Stimulated activated CD4-positive, alpha-beta T cell treated with anti-CD3 and anti-CD28 coated beads, Interleukin-12 subunit alpha, Interleukin-12 subunit beta, amount 100 ng/mL, for 4 hours (primary cell): ENCODE results near the gene PCED1B.
"Not testable (repeated sequence)": the region's sequence is repeated elsewhere in the genome, so short reads cannot be mapped to it uniquely, and the experiment has no call there.

ENCODE experiments used
- DNase-seq: peaks from one replicate; pipeline ENCODE4 v3.0.0-alpha.2; 2020

PCED1B gene

DNA sequence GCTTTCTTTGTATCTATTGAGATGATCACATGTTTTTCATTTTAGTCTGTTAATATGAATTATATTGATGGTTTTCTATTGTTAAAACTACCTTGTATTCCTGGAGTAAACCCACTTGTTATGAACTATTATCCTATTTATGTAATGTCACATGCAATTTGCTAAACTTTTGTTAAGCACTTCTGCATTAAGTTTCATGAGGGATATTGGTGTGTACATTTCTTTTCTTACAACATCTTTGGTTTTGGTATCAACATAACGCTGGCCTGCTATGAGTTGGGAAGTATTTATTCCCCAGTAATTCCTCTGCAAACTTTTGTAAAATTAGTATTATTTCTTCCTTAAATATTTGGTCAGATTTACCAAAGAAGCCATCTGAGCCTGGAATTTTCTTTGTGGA, 46.8 kb downstream of the PCED1B start:
- DNase-seq = no peak

DNA sequence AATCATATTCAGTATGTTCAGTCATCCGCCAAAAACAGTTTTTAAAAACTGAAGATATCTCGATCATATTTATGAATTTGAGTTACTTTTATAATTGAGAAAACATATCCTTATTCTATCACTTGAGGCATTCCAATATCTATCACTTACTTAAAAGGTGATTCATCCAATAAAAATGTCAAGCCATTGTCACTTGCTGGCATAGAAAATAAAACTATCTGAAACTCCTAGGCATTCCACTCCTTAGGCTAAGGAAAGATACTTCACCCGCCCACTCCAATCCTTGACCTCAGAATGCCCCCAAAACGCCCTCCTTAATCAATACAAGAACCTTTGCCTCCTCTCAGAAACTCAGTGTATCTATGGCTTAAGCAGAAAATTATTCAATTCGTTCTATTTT, 51.6 kb downstream of the PCED1B start:
- no peak for DNase-seq

DNA sequence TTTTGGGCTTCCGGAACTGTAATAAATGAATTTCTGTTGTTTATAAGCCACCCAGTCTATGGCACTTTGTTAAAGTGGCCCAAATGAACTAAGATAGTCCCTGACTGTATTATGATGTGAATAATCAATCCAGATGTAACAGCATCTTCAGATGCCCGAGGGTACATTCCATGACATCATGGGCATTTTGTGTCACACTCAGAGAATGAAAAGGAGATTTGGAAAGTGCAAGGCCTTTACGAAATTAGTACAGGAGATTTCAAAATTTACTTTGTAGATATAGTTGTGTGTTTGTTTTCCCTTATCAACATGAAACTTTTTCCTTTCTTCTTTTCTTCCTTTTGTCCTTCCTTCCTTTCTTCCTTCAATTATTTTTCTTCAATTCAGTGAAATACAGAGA, 54.6 kb downstream of the PCED1B start:
- DNase-seq = no peak

- no peak for DNase-seq
Measured at GRCh38 chr12:47135578-47135977, 56.2 kb downstream of the PCED1B start.

- no peak for DNase-seq
Measured at GRCh38 chr12:47139000-47139681, 59.7 kb downstream of the PCED1B start.

DNA sequence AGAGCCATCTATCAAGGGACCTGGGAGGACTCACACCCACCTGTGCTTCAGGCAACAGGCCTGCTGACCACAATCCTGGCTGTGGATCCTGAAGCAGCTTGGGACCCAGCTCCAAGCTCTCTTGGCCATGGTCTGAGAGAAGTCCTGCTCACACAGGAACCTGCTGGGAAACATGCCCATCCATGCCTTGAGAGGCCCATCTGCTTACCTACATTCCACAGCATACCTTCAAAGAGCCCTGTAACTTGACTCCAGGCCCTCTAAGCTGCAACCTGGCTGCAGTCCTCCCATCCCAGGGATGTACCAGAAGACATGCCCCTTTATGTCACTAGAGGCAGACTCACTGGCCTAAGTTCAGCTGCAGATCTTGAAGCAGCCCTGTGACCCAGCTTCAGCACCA, 62.0 kb downstream of the PCED1B start:
- DNase-seq = no peak

DNA sequence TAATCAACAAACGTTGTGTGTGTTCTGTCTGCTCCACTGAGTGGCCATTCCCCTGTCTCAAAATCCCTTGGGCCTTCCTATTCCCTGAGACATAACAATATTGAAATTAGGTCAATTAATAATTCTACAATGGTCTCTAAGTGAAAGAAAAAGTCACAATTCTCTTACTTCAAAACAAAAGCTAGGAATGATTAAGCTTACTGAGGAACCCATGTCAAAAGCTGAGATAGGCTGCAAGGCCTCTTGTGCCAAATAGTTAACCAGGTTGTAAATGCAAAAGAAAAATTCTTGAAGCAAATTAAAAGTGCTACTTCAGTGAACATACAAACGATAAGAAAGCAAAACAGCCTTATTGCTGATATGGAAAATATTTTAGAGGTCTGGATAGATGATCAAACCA, 65.3 kb downstream of the PCED1B start:
- no peak for DNase-seq

GRCh38 chr12:47145188-47145587, 65.8 kb downstream of the PCED1B start:
- no peak for DNase-seq

DNA sequence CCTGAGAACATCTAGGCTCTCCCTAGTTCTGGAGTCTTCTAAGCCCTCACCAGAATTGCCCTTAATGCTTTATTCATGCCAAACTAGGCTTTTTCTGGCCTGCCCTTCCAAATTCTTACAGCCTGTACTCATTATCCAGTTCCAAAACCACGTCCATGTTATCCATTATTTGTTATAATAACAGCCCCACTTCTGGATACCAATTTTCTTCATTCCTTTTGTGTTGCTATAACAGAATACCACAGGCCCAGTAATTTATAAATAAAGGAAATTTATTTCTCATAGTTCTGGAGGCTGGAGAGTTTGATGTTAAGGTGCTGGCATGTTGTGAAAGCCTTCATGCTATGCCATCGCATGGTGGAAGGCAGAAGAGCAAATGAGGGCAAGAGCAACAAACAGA, 68.3 kb downstream of the PCED1B start:
- no peak for DNase-seq

DNA sequence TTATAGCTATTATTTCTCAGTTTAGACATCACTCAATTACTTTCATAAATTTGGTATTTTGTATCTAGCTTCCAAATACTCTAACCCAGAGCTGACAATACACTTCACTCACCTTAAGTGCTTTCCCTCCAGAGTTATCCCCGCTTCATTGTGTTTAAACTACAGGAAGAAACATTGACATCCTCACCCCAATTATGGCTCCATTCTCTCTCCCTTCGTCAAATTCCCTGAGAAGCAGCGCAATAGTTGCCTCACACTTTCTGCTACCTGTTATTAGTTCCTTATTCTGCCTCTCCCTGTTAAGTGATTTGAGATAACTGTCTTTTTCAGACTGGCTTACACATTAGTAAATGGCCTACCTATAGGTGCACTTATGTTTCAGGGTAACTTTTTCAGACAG, 69.7 kb downstream of the PCED1B start:
- no peak for DNase-seq

DNA sequence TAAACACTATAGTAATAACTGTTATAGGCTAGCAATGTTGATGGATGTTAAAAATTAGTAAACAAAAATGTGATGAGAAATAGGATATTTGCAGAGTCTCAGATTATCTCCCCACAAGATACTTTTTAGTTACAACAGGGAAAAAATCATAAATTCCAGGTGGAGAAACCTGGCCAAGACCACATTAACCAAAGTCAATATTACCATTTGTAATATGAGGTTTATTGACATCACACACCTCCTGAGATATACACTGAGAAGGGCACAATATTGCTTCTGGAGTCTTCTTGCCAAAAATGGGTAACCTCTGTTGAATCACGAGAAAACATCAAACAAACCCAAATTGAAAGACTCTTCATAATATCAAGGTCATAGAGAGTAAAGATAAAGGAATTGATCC, 72.7 kb downstream of the PCED1B start:
- no peak for DNase-seq

- DNase-seq = no peak
Measured at GRCh38 chr12:47155457-47156166, 76.2 kb downstream of the PCED1B start.

DNA sequence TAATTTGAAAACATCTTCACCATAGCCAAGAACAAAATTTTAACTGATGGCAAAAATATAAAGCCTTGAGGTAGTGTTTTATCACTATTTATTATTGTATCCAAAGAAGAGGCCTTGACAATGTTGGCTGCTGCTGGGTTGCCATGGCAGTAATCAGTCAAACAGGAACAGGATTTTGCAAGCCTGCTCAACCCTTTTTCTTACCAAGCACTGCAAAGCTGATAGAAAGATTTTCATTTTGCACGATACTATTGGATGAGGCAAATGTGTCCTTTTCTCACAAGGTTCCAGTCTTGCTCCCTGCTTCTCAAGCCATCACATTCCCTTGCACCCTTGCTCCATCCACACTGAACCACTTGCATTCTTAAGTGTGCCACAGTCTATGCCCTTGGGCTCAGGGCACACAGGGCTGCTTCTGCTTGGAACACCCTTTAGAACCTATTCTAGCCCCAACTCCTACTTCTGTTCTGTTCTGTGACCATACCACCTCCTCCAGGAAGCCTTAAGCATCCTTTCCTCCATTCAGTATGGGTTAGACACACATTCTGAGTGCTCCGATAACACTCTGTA, 76.8 kb downstream of the PCED1B start:
- no peak for DNase-seq

GRCh38 chr12:47158792-47159191, 79.4 kb downstream of the PCED1B start:
- no peak for DNase-seq

GRCh38 chr12:47159348-47159747, 79.9 kb downstream of the PCED1B start:
- DNase-seq = no peak

- no peak for DNase-seq
Measured at GRCh38 chr12:47160316-47161244, 81.2 kb downstream of the PCED1B start.

GRCh38 chr12:47164116-47164515, 84.7 kb downstream of the PCED1B start:
- no peak for DNase-seq

GRCh38 chr12:47164724-47165439, 85.5 kb downstream of the PCED1B start:
- DNase-seq = no peak

DNA sequence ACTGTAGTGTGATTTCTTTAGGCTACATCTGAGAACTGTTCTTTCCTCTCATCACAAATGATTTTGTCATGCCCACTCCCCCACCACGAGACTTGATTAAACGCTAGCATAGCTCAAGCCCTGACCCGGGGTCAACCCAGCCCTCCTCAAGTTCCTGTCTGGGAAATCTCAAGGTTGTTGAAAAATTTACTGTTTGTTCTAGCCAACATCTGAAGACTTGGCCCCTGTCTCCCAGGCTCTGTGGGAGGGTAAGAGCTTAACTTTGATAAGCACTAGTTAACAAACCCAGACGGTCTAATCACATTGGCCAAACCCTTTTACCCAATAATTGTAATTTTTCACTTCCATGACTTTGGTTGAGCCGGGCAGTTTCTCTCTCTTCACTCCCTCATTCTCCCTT, 86.5 kb downstream of the PCED1B start:
- no peak for DNase-seq

DNA sequence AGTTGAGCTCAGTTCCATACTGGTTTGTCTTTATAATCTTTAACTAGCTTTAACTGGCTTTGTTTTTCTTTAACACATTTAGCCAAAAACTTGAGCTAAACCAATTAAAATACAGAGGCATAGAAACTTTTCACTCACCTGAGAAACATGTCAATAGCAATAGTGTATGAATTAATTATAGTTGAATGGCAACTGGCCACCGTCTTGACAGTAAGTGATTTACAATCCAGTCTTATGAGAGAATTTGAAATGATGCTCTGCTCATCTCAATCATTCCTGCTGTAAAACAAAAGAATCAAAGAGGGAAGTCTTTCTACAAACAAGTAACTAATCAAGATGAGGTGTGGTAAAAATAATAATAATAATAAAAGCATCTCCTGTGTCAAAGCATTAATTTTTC, 86.9 kb downstream of the PCED1B start:
- no peak for DNase-seq

DNA sequence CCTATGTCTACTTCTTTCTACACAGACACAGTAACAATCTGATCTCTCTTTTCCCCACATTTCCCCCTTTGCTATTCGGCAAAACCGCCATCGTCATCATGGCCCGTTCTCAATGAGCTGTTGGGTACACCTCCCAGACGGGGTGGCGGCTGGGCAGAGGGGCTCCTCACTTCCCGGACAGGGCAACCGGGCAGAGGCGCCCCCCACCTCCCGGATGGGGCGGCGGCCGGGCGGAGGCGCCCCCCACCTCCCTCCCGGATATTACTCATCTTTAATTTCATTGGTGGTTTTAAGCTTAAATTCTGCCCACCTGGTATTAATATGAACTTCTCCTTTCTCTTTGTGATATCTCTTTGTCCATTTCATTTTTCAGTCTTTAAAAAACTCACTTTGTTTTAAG, 90.9 kb downstream of the PCED1B start:
- not testable (repeated sequence) for DNase-seq

- DNase-seq = no peak
Measured at GRCh38 chr12:47178014-47178413, 98.6 kb downstream of the PCED1B start.
